Measurements from ENCODE around the gene AMPH.

GRCh38 chr7:38452681-38453108 is 178.5 kb downstream of the AMPH start:
- TF ChIP-seq CTCF (IDR thresholded peaks at IDR 0.05) (no peak), POLR2A (IDR thresholded peaks at IDR 0.05) (no peak)

All from testis (tissue), 2 donors.